DND-41 (cell line): ENCODE results near the gene ZRANB1.

Experiments
- ATAC-seq: fragments of 200-7000 bp; cut with Tn5 transposase; 3 replicates; pipeline ENCODE4 v1.9.1; 2021; ENCODE audit warnings: low read depth; ENCODE audit not compliant: insufficient read depth
- DNase-seq: peaks from one replicate; pipeline ENCODE4 v3.0.0-alpha.2; 2020
- H2AFZ ChIP-seq: 2 replicates; pipeline ENCODE4 v1.6.0; 2012; ENCODE audit warnings: low read depth, low read length
- H3K27ac ChIP-seq: 2 replicates; pipeline ENCODE4 v1.5.1; 2012; ENCODE audit warnings: low read length, inconsistent platforms
- H3K27me3 ChIP-seq: fragments of 200-600 bp; sonication (generic); 2 replicates; pipeline ENCODE4 v1.6.0; 2012; ENCODE audit warnings: low read length, mild to moderate bottlenecking, inconsistent platforms; ENCODE audit not compliant: insufficient read depth, poor library complexity
- H3K36me3 ChIP-seq: 2 replicates; pipeline ENCODE4 v1.5.1; 2012; ENCODE audit warnings: low read length, inconsistent platforms; ENCODE audit not compliant: insufficient read depth
- H3K4me1 ChIP-seq: 2 replicates; pipeline ENCODE4 v1.5.1; 2012; ENCODE audit warnings: mild to moderate bottlenecking, low read length; ENCODE audit not compliant: insufficient read depth
- H3K4me2 ChIP-seq: 2 replicates; pipeline ENCODE4 v1.6.0; 2012; ENCODE audit warnings: mild to moderate bottlenecking, moderate library complexity, low read length, inconsistent platforms; ENCODE audit not compliant: insufficient read depth
- H3K4me3 ChIP-seq, 2 experiments: fragments of 200-600 bp in 1 of 2; shearing (Covaris generic) in 1 of 2; 2 replicates each; pipeline ENCODE4 v1.5.1; 2012 to 2016; ENCODE audit warnings: inconsistent platforms in 2 of 2, low read length in 2 of 2, mild to moderate bottlenecking in 2 of 2, low read depth in 1 of 2, moderate library complexity in 1 of 2
- H3K79me2 ChIP-seq: 2 replicates; pipeline ENCODE4 v1.6.0; 2012; ENCODE audit warnings: low read length, inconsistent platforms; ENCODE audit not compliant: insufficient read depth
- H3K9ac ChIP-seq: 2 replicates; pipeline ENCODE4 v1.6.0; 2012; ENCODE audit warnings: low read depth, mild to moderate bottlenecking, inconsistent platforms, low read length, moderate library complexity
- H3K9me3 ChIP-seq: 2 replicates; pipeline ENCODE4 v1.5.1; 2012; ENCODE audit warnings: low read length, moderate library complexity, mild to moderate bottlenecking, inconsistent platforms; ENCODE audit not compliant: insufficient read depth, severe bottlenecking
- H4K20me1 ChIP-seq: 2 replicates; pipeline ENCODE4 v1.6.0; 2012; ENCODE audit warnings: low read length; ENCODE audit not compliant: insufficient read depth
- CTCF ChIP-seq: IDR thresholded peaks from 2 replicates; pipeline ENCODE4 v1.5.1; 2012; ENCODE audit warnings: borderline replicate concordance, low read length, moderate library complexity, mild to moderate bottlenecking; ENCODE audit not compliant: poor library complexity, severe bottlenecking; ENCODE audit errors: extremely low read depth
- EZH2 ChIP-seq: IDR thresholded peaks from 3 replicates; pipeline ENCODE4 v1.6.1; 2012; ENCODE audit warnings: borderline replicate concordance, low read depth, mild to moderate bottlenecking, moderate library complexity, low read length, inconsistent platforms; ENCODE audit not compliant: severe bottlenecking

Gene ZRANB1

GRCh38 chr10:125017547-125018298 is 75.8 kb downstream of the ZRANB1 start:
- H3K36me3 ChIP-seq, result peaks cover 10% of the 10 kb centered on the region; the same call in 1 of the 2 replicates
- H3K4me3 ChIP-seq, result no peak overlapping the region
- H3K27ac ChIP-seq, result no peak overlapping the region
- H3K4me2 ChIP-seq, result no peak overlapping the region
- TF ChIP-seq EZH2 (no peak), CTCF (no peak)
- H3K27me3 ChIP-seq, result no peaks in the 10 kb centered on the region
- H3K9ac ChIP-seq, result no peak overlapping the region
- H3K9me3 ChIP-seq, result no peaks in the 10 kb centered on the region
- ATAC-seq (no peak), DNase-seq (no peak)
- H4K20me1 ChIP-seq, result peaks cover 28% of the 10 kb centered on the region
- no peaks in the 10 kb centered on the region for H3K4me1 ChIP-seq
- H2AFZ ChIP-seq, result no peak overlapping the region
- peaks cover 37% of the 10 kb centered on the region for H3K79me2 ChIP-seq

- Histone ChIP-seq H3K4me3 (no peak overlapping the region), H3K27ac (no peak overlapping the region), H3K79me2 (peaks cover 41% of the 10 kb centered on the region), H2AFZ (no peak overlapping the region), H3K9ac (no peak overlapping the region), H3K4me2 (no peak overlapping the region), H3K4me1 (no peaks in the 10 kb centered on the region), H3K9me3 (no peaks in the 10 kb centered on the region), H4K20me1 (peaks cover 21% of the 10 kb centered on the region), H3K36me3 (peaks cover 10% of the 10 kb centered on the region; the same call in 1 of the 2 replicates), H3K27me3 (no peaks in the 10 kb centered on the region)
- DNase-seq, result no peak
- no peak for ATAC-seq
- no peak for TF ChIP-seq CTCF
- TF ChIP-seq EZH2, result no peak
These were observed 76.7 kb downstream of the ZRANB1 start for GRCh38 chr10:125018576-125019143.

- no peaks in the 10 kb centered on the region for H3K9me3 ChIP-seq
- DNase-seq (no peak), ATAC-seq (no peak)
- peaks cover 7% of the 10 kb centered on the region; the same call in 1 of the 2 replicates for H3K36me3 ChIP-seq
- H3K27ac ChIP-seq, result no peak overlapping the region
- no peak overlapping the region for H2AFZ ChIP-seq
- H3K9ac ChIP-seq, result no peak overlapping the region
- TF ChIP-seq EZH2 (no peak), CTCF (no peak)
- H4K20me1 ChIP-seq, result peaks cover 17% of the 10 kb centered on the region
- no peaks in the 10 kb centered on the region for H3K4me1 ChIP-seq
- no peaks in the 10 kb centered on the region for H3K27me3 ChIP-seq
- H3K4me3 ChIP-seq, result no peak overlapping the region
- no peak overlapping the region for H3K4me2 ChIP-seq
- H3K79me2 ChIP-seq, result peaks cover 36% of the 10 kb centered on the region
These were observed 78.5 kb downstream of the ZRANB1 start for GRCh38 chr10:125020386-125020785.

- Histone ChIP-seq H3K27ac (no peak overlapping the region), H2AFZ (no peak overlapping the region), H3K4me1 (no peaks in the 10 kb centered on the region), H3K4me3 (no peak overlapping the region), H3K36me3 (peaks cover 7% of the 10 kb centered on the region; the same call in 1 of the 2 replicates), H3K79me2 (peaks cover 36% of the 10 kb centered on the region), H3K4me2 (no peak overlapping the region), H3K9me3 (no peaks in the 10 kb centered on the region), H3K27me3 (no peaks in the 10 kb centered on the region), H3K9ac (no peak overlapping the region), H4K20me1 (peaks cover 22% of the 10 kb centered on the region)
- TF ChIP-seq EZH2 (no peak), CTCF (no peak)
- ATAC-seq (no peak), DNase-seq (no peak)
These were observed 78.9 kb downstream of the ZRANB1 start for GRCh38 chr10:125020871-125021270.
